ENCODE data around the gene TMC7. TPM values are rescaled to one million over a fixed set of nuclear protein-coding genes. Genes with fewer than 3 reads are reported as not detected.
"Not testable (repeated sequence)": the region's sequence is repeated elsewhere in the genome, so short reads cannot be mapped to it uniquely, and the experiment has no call there.

Gene TMC7
- total RNA-seq, 4 donors from 2014 or later, result 0.11 to 0.94 (median 0.50) TPM; not detected in 1

DNA sequence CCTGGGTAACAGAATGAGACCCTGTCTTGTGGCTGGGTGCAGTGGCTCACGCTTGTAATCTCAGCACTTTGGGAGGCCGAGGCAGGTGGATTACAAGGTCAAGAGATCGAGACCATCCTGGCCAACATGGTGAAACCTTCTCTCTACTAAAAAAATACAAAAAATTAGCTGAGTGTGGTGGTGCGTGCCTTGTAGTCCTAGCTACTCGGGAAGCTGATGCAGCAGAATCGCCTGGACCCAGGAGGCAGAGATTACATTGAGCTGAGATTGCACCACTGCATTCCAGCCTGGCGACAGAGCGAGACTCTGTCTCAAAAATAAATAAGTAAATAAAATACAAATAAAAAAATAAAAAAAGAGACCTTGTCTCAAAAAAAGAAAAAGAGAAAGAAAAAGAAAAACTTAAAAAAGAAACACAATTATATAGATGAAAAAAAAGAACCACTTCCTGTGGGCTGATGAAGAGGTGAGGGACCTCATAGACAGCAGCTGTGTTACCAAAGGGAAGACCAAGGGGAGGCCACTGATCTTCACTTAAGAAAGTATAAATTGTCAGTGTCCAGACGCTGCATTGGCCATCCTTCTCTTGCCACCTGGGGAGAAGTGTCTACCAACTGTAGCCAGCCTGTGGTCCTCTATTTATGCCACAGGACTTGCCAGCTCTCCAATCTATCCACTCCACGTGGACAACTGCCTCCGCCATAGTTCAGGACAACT lies 33.1 kb upstream of the TMC7 start:
- intact Hi-C loops (cut with DNase I), result no loop called here
- WGBS, 2 donors, result 87 to 90% methylated on average over 11 of the region's 11 CpGs
- no peak for TF ChIP-seq CTCF (IDR thresholded peaks at IDR 0.05)
- TF ChIP-seq POLR2A (IDR thresholded peaks at IDR 0.05), result no peak

DNA sequence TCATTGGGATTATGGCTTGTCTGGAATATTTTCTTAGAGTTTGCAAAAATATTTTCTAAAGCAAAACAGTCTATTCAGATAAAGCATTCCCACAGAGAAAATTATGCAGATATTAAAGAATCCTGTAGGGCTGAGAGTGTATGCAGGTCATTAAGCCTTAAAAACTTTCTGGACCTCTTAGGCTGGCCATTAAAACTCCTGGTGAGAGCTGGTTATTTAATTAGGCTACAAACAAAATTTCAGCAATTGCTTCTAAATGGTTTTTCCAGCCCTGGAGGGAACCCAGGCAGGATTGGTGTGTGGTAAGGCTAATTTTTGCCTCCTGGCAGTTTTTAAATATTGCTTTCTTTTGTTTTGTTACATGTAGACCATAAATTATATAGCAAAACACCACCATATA lies 30.2 kb upstream of the TMC7 start:
- intact Hi-C loops (cut with DNase I), result no loop called here
- TF ChIP-seq CTCF (IDR thresholded peaks at IDR 0.05) (no peak), POLR2A (IDR thresholded peaks at IDR 0.05) (no peak)
- no peaks in the 10 kb centered on the region for H3K4me1 ChIP-seq
- no peak overlapping the region for H3K4me3 ChIP-seq (replicated peaks in 1 of 3)
- H3K9me3 ChIP-seq, result no peaks in the 10 kb centered on the region
- no peaks in the 10 kb centered on the region for H3K36me3 ChIP-seq
- no peak overlapping the region for H3K27ac ChIP-seq
- no peaks in the 10 kb centered on the region for H3K27me3 ChIP-seq
- no peak for DNase-seq

More for the DNA sequence above, 33.1 kb upstream of the TMC7 start:
- no peak overlapping the region for H3K4me3 ChIP-seq (replicated peaks in 1 of 3)
- DNase-seq, result no peak
- H3K36me3 ChIP-seq, result no peaks in the 10 kb centered on the region
- no peaks in the 10 kb centered on the region for H3K27me3 ChIP-seq
- no peak overlapping the region for H3K27ac ChIP-seq
- no peaks in the 10 kb centered on the region for H3K9me3 ChIP-seq
- peaks cover 0 to 4% of the 10 kb centered on the region in 2 donors for H3K4me1 ChIP-seq

- H3K27me3 ChIP-seq; DNase-seq; H3K4me3 ChIP-seq (replicated peaks in 1 of 3); intact Hi-C loops (cut with DNase I); H3K9me3 ChIP-seq; H3K27ac ChIP-seq; H3K4me1 ChIP-seq; H3K36me3 ChIP-seq: not testable (repeated sequence)
- WGBS, 2 donors, result 72 to 74% methylated on average over 15 to 21 of the region's 21 CpGs
Measured at GRCh38 chr16:18955874-18956580, 27.7 kb upstream of the TMC7 start.

DNA sequence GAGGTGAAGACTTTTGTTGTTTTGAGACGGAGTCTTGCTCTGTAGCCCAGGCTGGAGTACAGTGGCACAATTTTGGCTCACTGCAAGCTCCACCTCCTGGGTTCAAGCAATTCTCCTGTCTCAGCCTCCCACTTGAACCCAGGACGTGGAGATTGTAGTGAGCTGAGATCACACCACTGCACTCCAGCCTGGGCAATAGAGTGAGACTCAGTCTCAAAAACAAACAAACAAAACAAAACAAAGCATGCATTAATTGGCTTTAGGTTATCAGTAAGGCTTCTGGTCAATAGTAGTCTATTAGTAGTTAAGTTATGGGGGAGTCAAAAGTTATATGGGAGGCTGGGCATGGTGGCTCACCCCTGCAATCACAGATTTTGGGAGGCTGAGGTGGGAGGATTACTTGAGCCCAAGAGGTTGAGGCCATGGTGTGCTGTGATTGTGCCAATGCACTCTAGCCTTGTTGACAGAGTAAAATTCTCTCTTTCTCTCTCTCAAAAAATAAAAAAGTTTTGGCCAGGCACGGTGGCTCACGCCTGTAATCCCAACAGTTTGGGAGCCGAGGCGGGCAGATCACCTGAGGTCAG lies 27.0 kb upstream of the TMC7 start:
- H3K27ac ChIP-seq; DNase-seq; intact Hi-C loops (cut with DNase I); H3K4me3 ChIP-seq (replicated peaks in 1 of 3); H3K36me3 ChIP-seq; H3K27me3 ChIP-seq; H3K9me3 ChIP-seq: not testable (repeated sequence)
- H3K4me1 ChIP-seq, result peaks cover 14 to 16% of the 10 kb centered on the region in 2 donors
- WGBS, 2 donors, result 76 to 87% methylated on average over 6 of the region's 6 CpGs

GRCh38 chr16:18958621-18959029 lies 25.1 kb upstream of the TMC7 start:
- H3K27ac ChIP-seq, result no peak overlapping the region
- no peak for TF ChIP-seq CTCF (IDR thresholded peaks at IDR 0.05)
- TF ChIP-seq POLR2A (IDR thresholded peaks at IDR 0.05), result no peak
- H3K36me3 ChIP-seq, result no peaks in the 10 kb centered on the region
- H3K4me3 ChIP-seq (replicated peaks in 1 of 3), result no peak overlapping the region
- no peak for DNase-seq
- H3K9me3 ChIP-seq, result no peaks in the 10 kb centered on the region
- intact Hi-C loops (cut with DNase I), result no loop called here
- no peaks in the 10 kb centered on the region for H3K27me3 ChIP-seq
- 87 to 91% methylated on average over 2 of the region's 2 CpGs for WGBS, 2 donors
- peaks cover 22 to 24% of the 10 kb centered on the region in 2 donors for H3K4me1 ChIP-seq

DNA sequence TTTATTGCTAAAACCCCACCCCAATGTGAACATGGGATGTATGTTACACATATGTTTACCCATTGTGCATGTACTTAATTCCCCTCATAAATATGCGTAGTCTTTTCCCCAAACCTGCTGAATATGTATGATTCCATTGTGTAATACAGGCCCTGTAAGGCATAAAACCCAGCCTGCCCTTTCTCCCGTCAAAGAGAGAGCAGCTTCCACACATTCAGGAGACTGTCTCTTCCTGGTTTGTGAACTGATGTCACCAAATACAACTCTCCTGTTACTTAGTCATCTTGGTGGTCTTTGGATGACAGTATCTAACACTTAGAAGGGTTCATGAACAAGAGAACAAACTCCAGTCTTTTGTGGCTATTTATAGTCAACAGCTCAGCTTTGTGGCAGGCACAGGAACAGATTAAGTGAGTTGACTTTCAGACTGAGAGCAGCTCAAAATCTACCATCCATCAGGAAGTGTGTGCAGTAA lies 24.7 kb upstream of the TMC7 start:
- Histone ChIP-seq H3K4me1 (peaks cover 22 to 24% of the 10 kb centered on the region in 2 donors), H3K4me3 (replicated peaks in 1 of 3) (no peak overlapping the region), H3K9me3 (no peaks in the 10 kb centered on the region), H3K36me3 (no peaks in the 10 kb centered on the region), H3K27ac (no peak overlapping the region), H3K27me3 (no peaks in the 10 kb centered on the region)
- no peak for DNase-seq
- no peak for TF ChIP-seq POLR2A (IDR thresholded peaks at IDR 0.05)
- no peak for TF ChIP-seq CTCF (IDR thresholded peaks at IDR 0.05)
- 72 to 79% methylated on average over 2 of the region's 2 CpGs for WGBS, 2 donors
- intact Hi-C loops (cut with DNase I), result no loop called here
